OCI-LY7 (cell line): ENCODE results near the gene C20orf96. TPM values are rescaled to one million over a fixed set of nuclear protein-coding genes. Genes with fewer than 3 reads are reported as not detected.
"Not testable (repeated sequence)": the region's sequence is repeated elsewhere in the genome, so short reads cannot be mapped to it uniquely, and the experiment has no call there.

Experiments
- BruUV-seq: library from RNA; stranded (reverse); fragments of 400-500 nt; replicated peaks from 2 replicates; lab custom pipeline; 2021; lab: Mats Ljungman, UMichigan
- CTCF ChIA-PET: fragments of 300-600 bp; sonication (Branson Sonifier 250); formaldehyde crosslinking; loops from one replicate; lab custom pipeline; 2022; ENCODE audit warnings: antibody characterized with exemption; ENCODE audit not compliant: unreplicated experiment; lab: Charles Lee
- POLR2A ChIA-PET: fragments of 300-600 bp; sonication (Branson Sonifier 250); formaldehyde crosslinking; loops from one replicate; lab custom pipeline; 2022; ENCODE audit warnings: antibody characterized with exemption; lab: Charles Lee
- DNase-seq: peaks from one replicate; pipeline ENCODE4 v3.0.0-alpha.2; 2015; ENCODE audit warnings: low spot score
- H2AFZ ChIP-seq: fragments of 200-600 bp; sonication (generic), shearing (Covaris generic); 2 replicates; pipeline ENCODE4 v1.6.1; 2014; ENCODE audit warnings: mild to moderate bottlenecking, antibody characterized with exemption, low read length, moderate library complexity
- H3K27ac ChIP-seq: fragments of 200-600 bp; sonication (generic); 2 replicates; pipeline ENCODE4 v1.5.1; 2014; ENCODE audit warnings: mixed run types, low read depth, mild to moderate bottlenecking, moderate library complexity, low read length, inconsistent platforms; ENCODE audit not compliant: poor library complexity, severe bottlenecking
- H3K36me3 ChIP-seq: fragments of 200-600 bp; sonication (generic); 2 replicates; pipeline ENCODE4 v1.6.1; 2014; ENCODE audit warnings: mild to moderate bottlenecking, antibody characterized with exemption, low read length, moderate library complexity, mixed read lengths; ENCODE audit not compliant: insufficient read depth
- H3K4me1 ChIP-seq: fragments of 200-600 bp; sonication (generic); 2 replicates; pipeline ENCODE4 v1.5.1; 2014; ENCODE audit warnings: mild to moderate bottlenecking, low read length; ENCODE audit not compliant: insufficient read depth, poor library complexity, severe bottlenecking
- H3K4me2 ChIP-seq: fragments of 200-600 bp; sonication (generic); 2 replicates; pipeline ENCODE4 v1.6.1; 2014; ENCODE audit warnings: mild to moderate bottlenecking, low read length
- H3K4me3 ChIP-seq: fragments of 200-600 bp; sonication (generic); 2 replicates; pipeline ENCODE4 v1.5.1; 2014; ENCODE audit warnings: mild to moderate bottlenecking, low read depth, low read length; ENCODE audit not compliant: poor library complexity, severe bottlenecking
- H3K79me2 ChIP-seq: fragments of 200-600 bp; sonication (generic); 2 replicates; pipeline ENCODE4 v1.6.1; 2016; ENCODE audit warnings: low read depth, mild to moderate bottlenecking, low read length, moderate library complexity, mixed read lengths; ENCODE audit not compliant: insufficient read depth
- H3K9me2 ChIP-seq: fragments of 200-600 bp; sonication (generic); 2 replicates; pipeline ENCODE4 v1.6.1; 2016; ENCODE audit warnings: mild to moderate bottlenecking, low read length, mixed read lengths; ENCODE audit not compliant: insufficient read depth
- H3K9me3 ChIP-seq: fragments of 200-600 bp; sonication (generic); 2 replicates; pipeline ENCODE4 v1.6.1; 2014; ENCODE audit warnings: mild to moderate bottlenecking, mixed run types, low read length, mixed read lengths
- H4K20me1 ChIP-seq: fragments of 200-600 bp; sonication (generic); 2 replicates; pipeline ENCODE4 v1.6.1; 2014; ENCODE audit warnings: mild to moderate bottlenecking, antibody characterized with exemption, low read length, moderate library complexity, mixed read lengths; ENCODE audit not compliant: insufficient read depth
- CTCF ChIP-seq: fragments of 200-600 bp; sonication (generic); conservative IDR thresholded peaks from 2 replicates; pipeline ENCODE4 v1.5.1; 2014; ENCODE audit warnings: mild to moderate bottlenecking, antibody characterized with exemption, low read length, moderate library complexity, mixed read lengths
- EZH2phosphoT487 ChIP-seq: fragments of 200-600 bp; sonication (generic); IDR thresholded peaks from 2 replicates; pipeline ENCODE4 v1.6.1; 2018; ENCODE audit warnings: low read depth, borderline replicate concordance, mild to moderate bottlenecking, mixed run types, antibody characterized with exemption, low read length, moderate library complexity, mixed read lengths
- intact Hi-C: fragments of 100-400 bp; cut with micrococcal nuclease; formaldehyde crosslinking; loops from one replicate; pipeline ENCODE4 v1.10.0; 2022; ENCODE audit not compliant: unreplicated experiment
- total RNA-seq, 2 experiments: library from RNA; depleted of rRNA in 1 of 2; stranded (reverse); fragments of >200 nt in 1 of 2; shearing (Covaris generic) in 1 of 2; gene quantifications; 2 replicates each; pipeline ENCODE4 v1.2.3, GENCODE V29; 2014 to 2022

Gene C20orf96
- total RNA-seq, 2 experiments from 2014 or later, result 2.6 to 13.1 TPM

GRCh38 chr20:258963-259362 lies 31.6 kb downstream of the C20orf96 start:
- Histone ChIP-seq H3K36me3 (no peaks in the 10 kb centered on the region), H3K4me2 (no peak overlapping the region), H3K27ac (no peak overlapping the region), H4K20me1 (no peaks in the 10 kb centered on the region), H2AFZ (no peak overlapping the region), H3K9me2 (no peaks in the 10 kb centered on the region), H3K4me3 (no peak overlapping the region), H3K79me2 (no peaks in the 10 kb centered on the region), H3K4me1 (no peaks in the 10 kb centered on the region), H3K9me3 (no peaks in the 10 kb centered on the region)
- no TSS peak for BruUV-seq
- intact Hi-C loops, result no loop called here
- TF ChIP-seq EZH2phosphoT487 (no peak), CTCF (peak; percentile 65)
- CTCF ChIA-PET, result interaction anchor here (0.6 kb wide), 1 partner anchor 18 kb away, joined by 6 read pairs; no protein-coding TSS in a partner anchor
- POLR2A ChIA-PET, result interaction anchor here (0.7 to 1.2 kb wide), 2 partner anchors 9 to 10 kb away, joined by 3 to 8 read pairs; no protein-coding TSS in a partner anchor
- peak; percentile 27 for DNase-seq

- Histone ChIP-seq H3K4me2 (no peak overlapping the region), H3K9me2 (no peaks in the 10 kb centered on the region), H3K36me3 (no peaks in the 10 kb centered on the region), H3K4me3 (no peak overlapping the region), H2AFZ (no peak overlapping the region), H3K9me3 (no peaks in the 10 kb centered on the region), H3K79me2 (no peaks in the 10 kb centered on the region), H3K4me1 (no peaks in the 10 kb centered on the region), H3K27ac (no peak overlapping the region), H4K20me1 (no peaks in the 10 kb centered on the region)
- ChIA-PET CTCF (interaction anchor here (0.6 kb wide), 1 partner anchor 17 kb away, joined by 6 read pairs; no protein-coding TSS in a partner anchor), POLR2A (interaction anchor here (0.7 to 1.2 kb wide), 2 partner anchors 9 to 10 kb away, joined by 3 to 8 read pairs; no protein-coding TSS in a partner anchor)
- no peak for DNase-seq
- intact Hi-C loops, result no loop called here
- BruUV-seq, result no TSS peak
- TF ChIP-seq CTCF (no peak), EZH2phosphoT487 (no peak)
These were observed 32.2 kb downstream of the C20orf96 start for GRCh38 chr20:258269-258858.

GRCh38 chr20:257419-257818 lies 33.1 kb downstream of the C20orf96 start, which contains the start of gene DEFB132:
TSS of gene DEFB132 (plus strand) at chr20:257724. CDS start at chr20:257779, 55 bp downstream.
- intact Hi-C loops, result no loop called here
- Histone ChIP-seq H3K27ac (no peak within 1 kb of the TSS), H3K4me3 (no peak within 1 kb of the TSS), H3K9me3 (no peaks in the 10 kb centered on the region), H3K9me2 (no peaks in the 10 kb centered on the region), H3K4me1 (no peaks in the 10 kb centered on the region), H3K4me2 (no peak within 1 kb of the TSS), H2AFZ (no peak within 1 kb of the TSS), H3K36me3 (no peaks in the 10 kb centered on the region), H4K20me1 (no peaks in the 10 kb centered on the region), H3K79me2 (no peaks in the 10 kb centered on the region)
- POLR2A ChIA-PET, result no interaction called here
- no TSS peak for BruUV-seq
- DNase-seq, result no peak
- CTCF ChIA-PET, result interaction anchor here (0.6 kb wide), 1 partner anchor 53 kb away, joined by 8 read pairs; no protein-coding TSS in a partner anchor
- TF ChIP-seq CTCF (no peak), EZH2phosphoT487 (no peak)

GRCh38 chr20:253447-253846 lies 37.1 kb downstream of the C20orf96 start:
- H3K36me3 ChIP-seq, CTCF ChIA-PET, H3K9me2 ChIP-seq, H3K9me3 ChIP-seq, POLR2A ChIA-PET, H3K27ac ChIP-seq, H4K20me1 ChIP-seq, H3K4me1 ChIP-seq, BruUV-seq, H2AFZ ChIP-seq, H3K79me2 ChIP-seq, H3K4me2 ChIP-seq, H3K4me3 ChIP-seq, intact Hi-C loops, DNase-seq: not testable (repeated sequence)
